Muscle of leg (tissue), 11 donors: ENCODE measurements around the gene COL2A1. TPM values are rescaled to one million over a fixed set of nuclear protein-coding genes. Genes with fewer than 3 reads are reported as not detected.

Experiments
- DNase-seq: peaks from one replicate; pipeline ENCODE4 v3.0.0; 2013
- H3K27ac ChIP-seq: one replicate; pipeline ENCODE4 v1.5.1; 2013; ENCODE audit warnings: mild to moderate bottlenecking, low read length, control low read depth
- H3K27me3 ChIP-seq: one replicate; pipeline ENCODE4 v1.6.1; 2013; ENCODE audit warnings: low read length; ENCODE audit not compliant: control insufficient read depth, insufficient read depth
- H3K36me3 ChIP-seq: one replicate; pipeline ENCODE4 v1.6.1; 2013; ENCODE audit warnings: low read length; ENCODE audit not compliant: control insufficient read depth, insufficient read depth
- H3K4me1 ChIP-seq: one replicate; pipeline ENCODE4 v1.6.1; 2013; ENCODE audit warnings: low read length; ENCODE audit not compliant: control insufficient read depth, insufficient read depth
- H3K4me3 ChIP-seq: one replicate; pipeline ENCODE4 v1.5.1; 2013; ENCODE audit warnings: low read length, control low read depth
- H3K9me3 ChIP-seq: replicated peaks from 2 replicates; pipeline ENCODE4 v1.6.1; 2013; ENCODE audit warnings: low read depth, low read length; ENCODE audit not compliant: control insufficient read depth
- WGBS: methylation state at CpG from one replicate; pipeline ENCODE4 v1.1.5; 2013; ENCODE audit warnings: missing lambda C conversion rate; ENCODE audit not compliant: insufficient coverage; 5-methylcytosine and 5-hydroxymethylcytosine counted together
- polyA plus RNA-seq, 8 donors: library from polyadenylated mRNA; unstranded; fragments of 120-200 nt; gene quantifications; one replicate each; pipeline versions ENCODE4 v1.2.1 to v1.2.3, GENCODE V29; 2013; ENCODE audit warnings: inconsistent platforms in 1 of 8, low replicate concordance in 1 of 8; ENCODE audit not compliant: insufficient read length in 8 of 8, insufficient read depth in 1 of 8
- total RNA-seq: library from RNA; stranded (reverse); fragments of 120-200 nt; gene quantifications from one replicate; pipeline ENCODE4 v1.2.4, GENCODE V29; 2013

The COL2A1 gene
- total and polyA plus RNA-seq, 9 donors = 7.6 to 185 (median 54.2) TPM

DNA sequence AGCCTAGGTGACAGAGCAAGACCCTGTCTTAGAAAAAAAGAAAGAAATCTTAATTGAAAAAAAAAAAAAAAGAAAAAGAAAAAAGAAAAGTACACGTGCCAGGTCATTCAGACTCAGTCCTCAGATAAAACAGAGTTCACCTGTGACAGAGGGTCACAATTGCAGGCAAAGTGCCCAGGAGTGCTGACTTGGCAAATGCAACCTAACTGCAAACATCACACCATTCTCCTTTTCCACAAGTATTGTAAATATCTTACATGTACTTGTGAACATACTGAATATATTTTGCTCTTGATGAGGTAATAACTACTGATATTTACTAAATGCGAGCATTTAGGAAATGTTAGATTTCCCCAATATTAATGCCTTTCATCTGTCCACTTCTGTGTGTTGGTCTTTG lies 9.0 kb upstream of the COL2A1 start:
- no peak overlapping the region for H3K27ac ChIP-seq
- WGBS = no CpG with 5 or more reads among the region's 2 CpGs
- H3K36me3 ChIP-seq = no peaks in the 10 kb centered on the region
- H3K9me3 ChIP-seq = no peaks in the 10 kb centered on the region
- H3K4me1 ChIP-seq = no peaks in the 10 kb centered on the region
- no peak for DNase-seq
- H3K27me3 ChIP-seq = peaks cover 28% of the 10 kb centered on the region
- no peak overlapping the region for H3K4me3 ChIP-seq

DNA sequence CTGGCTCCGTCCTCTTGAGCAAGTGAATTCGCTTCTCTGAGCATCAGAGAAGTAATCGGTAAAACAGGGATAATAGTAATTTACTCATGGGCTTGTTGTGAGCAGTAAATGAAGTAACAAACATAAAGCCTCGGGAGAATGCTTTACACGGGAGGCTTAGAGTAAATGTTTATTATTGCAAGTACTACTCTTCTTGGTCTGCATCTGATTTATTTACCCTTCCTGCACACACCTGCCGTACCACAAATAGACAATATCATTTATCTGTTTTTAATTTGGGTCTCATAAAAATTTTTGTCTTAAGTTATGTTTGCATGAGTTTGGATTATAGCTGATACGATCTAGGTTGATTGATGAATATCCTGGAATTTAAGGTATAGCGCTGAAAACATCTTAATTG lies 7.8 kb upstream of the COL2A1 start:
- DNase-seq = no peak
- H3K27me3 ChIP-seq = peaks cover 27% of the 10 kb centered on the region
- WGBS = 50% methylated on average over 2 of the region's 8 CpGs
- no peaks in the 10 kb centered on the region for H3K9me3 ChIP-seq
- H3K27ac ChIP-seq = no peak overlapping the region
- no peak overlapping the region for H3K4me3 ChIP-seq
- H3K4me1 ChIP-seq = no peaks in the 10 kb centered on the region
- no peaks in the 10 kb centered on the region for H3K36me3 ChIP-seq

DNA sequence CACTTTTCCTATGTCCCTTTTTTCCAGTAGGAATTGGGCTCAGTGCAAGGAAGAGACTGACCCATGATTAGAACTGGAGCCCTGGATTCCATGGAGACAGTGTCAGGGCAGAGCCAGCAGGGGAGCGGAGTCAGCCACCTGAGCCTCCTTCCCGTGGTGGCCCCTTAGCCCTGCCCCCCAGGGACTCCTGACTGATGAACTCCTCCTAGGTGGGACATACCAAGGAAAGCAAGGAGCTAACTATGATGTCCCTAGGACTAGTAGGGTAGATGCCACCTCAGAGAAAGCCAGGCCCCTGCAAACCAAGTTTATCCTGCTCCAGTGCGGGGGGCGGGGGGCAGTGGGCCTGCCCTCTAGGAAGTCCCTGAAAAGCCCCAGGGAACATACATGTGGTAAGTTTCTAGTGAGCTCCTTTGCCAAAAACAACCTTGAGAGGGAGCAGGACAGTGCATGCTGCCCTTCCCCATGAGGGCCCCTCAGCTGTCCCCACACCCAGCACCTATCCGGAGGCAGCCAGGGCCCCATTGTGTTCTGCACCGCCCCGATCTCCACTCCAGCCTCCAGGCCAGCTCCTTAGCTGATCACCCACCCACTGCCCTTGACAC lies 6.2 kb upstream of the COL2A1 start:
- H3K36me3 ChIP-seq = no peaks in the 10 kb centered on the region
- no peaks in the 10 kb centered on the region for H3K4me1 ChIP-seq
- H3K27me3 ChIP-seq = peaks cover 31% of the 10 kb centered on the region
- no peaks in the 10 kb centered on the region for H3K9me3 ChIP-seq
- H3K4me3 ChIP-seq = no peak overlapping the region
- no peak overlapping the region for H3K27ac ChIP-seq
- DNase-seq = no peak
- WGBS = 52% methylated on average over 6 of the region's 7 CpGs

DNA sequence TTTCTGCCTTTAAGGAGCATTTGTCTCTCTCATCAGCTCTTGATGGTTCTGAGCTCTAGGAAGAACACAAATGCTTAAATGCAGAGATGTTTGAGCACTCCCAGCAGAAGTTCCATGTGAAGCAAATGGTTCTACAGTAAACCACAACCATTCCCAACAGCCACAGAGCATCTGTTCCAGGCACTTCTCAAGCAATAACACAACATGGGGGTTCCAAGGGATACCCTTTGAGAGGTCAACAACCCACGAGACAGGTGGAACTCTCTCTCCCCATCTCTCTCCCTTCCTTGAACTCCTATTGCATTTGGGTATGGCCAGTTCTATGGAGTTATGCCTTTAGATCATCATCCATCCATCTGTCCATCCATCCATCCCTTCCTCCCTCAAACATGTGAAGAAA lies 5.2 kb upstream of the COL2A1 start:
- Histone ChIP-seq H3K27ac (no peak overlapping the region), H3K4me1 (peaks cover 7% of the 10 kb centered on the region), H3K9me3 (no peaks in the 10 kb centered on the region), H3K36me3 (no peaks in the 10 kb centered on the region), H3K4me3 (no peak overlapping the region), H3K27me3 (peaks cover 38% of the 10 kb centered on the region)
- no peak for DNase-seq
- WGBS = no CpG with 5 or more reads among the region's 1 CpG

DNA sequence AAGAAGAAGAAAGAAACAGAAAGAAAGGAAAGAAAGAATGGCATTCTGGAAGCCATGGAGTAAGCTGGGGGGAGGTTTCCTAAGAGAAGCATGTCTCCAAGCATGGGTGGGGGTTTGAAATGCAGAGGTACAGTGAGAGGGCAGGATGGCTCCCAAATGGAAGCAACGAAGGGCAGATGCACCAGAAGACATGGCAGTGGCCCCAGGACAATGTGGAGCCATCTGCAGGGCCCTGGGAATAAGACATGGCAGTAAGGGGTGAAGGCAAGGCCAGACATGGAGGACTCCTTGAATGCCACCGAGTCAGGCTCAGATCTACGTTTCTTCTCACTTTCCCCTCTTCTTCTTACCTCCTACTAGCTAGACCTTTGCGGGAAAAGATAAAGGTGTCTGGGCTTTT lies 4.7 kb upstream of the COL2A1 start:
- 0% methylated on average over 1 of the region's 4 CpGs for WGBS
- Histone ChIP-seq H3K4me3 (no peak overlapping the region), H3K27ac (no peak overlapping the region), H3K4me1 (peaks cover 12% of the 10 kb centered on the region), H3K27me3 (peaks cover 42% of the 10 kb centered on the region), H3K36me3 (no peaks in the 10 kb centered on the region), H3K9me3 (no peaks in the 10 kb centered on the region)
- no peak for DNase-seq

DNA sequence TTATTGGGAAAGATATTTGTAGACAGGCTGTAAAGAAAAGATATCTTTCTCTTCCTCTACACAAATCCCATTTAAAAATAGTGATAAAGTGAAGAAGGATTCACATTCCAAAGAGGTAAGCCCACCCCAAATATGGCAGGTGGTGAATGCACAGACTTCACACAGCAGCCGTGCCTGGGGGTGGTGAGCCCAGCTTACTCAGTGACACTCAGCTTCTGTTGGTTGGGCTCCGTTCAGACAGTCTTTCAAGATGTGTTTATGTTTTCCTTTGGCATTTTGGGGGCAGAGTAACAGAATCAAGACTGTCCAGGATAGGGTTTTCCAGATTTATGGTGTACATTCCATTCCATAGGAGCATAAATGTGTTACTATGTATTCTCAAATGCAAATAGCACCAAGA lies 4.1 kb upstream of the COL2A1 start:
- Histone ChIP-seq H3K4me1 (peaks cover 18% of the 10 kb centered on the region), H3K27me3 (peaks cover 47% of the 10 kb centered on the region), H3K4me3 (no peak overlapping the region), H3K36me3 (no peaks in the 10 kb centered on the region), H3K27ac (no peak overlapping the region), H3K9me3 (no peaks in the 10 kb centered on the region)
- no peak for DNase-seq
- 33% methylated on average over 1 of the region's 2 CpGs for WGBS

DNA sequence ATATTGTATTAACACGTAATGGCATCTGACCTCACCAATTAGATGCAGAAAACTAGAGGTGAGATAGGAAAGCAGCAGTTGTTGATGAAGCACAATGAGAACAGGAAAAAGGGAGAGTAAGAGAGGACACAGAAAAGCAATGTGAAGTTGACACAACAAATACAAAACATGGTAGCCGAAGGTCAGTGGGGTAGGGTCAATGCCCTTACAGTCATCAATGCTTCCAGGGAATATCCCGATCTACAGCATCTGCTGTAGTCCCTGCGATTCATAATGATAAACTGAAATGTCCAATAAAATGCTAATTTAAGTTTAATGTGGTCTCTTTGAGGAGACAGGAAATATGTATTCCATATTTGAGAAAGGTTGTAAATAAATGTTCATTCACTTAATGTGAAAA lies 2.9 kb upstream of the COL2A1 start:
- no peaks in the 10 kb centered on the region for H3K36me3 ChIP-seq
- WGBS = no CpG with 5 or more reads among the region's 4 CpGs
- H3K4me1 ChIP-seq = peaks cover 29% of the 10 kb centered on the region
- no peak for DNase-seq
- H3K27ac ChIP-seq = no peak overlapping the region
- no peaks in the 10 kb centered on the region for H3K9me3 ChIP-seq
- no peak overlapping the region for H3K4me3 ChIP-seq
- H3K27me3 ChIP-seq = peaks cover 58% of the 10 kb centered on the region

DNA sequence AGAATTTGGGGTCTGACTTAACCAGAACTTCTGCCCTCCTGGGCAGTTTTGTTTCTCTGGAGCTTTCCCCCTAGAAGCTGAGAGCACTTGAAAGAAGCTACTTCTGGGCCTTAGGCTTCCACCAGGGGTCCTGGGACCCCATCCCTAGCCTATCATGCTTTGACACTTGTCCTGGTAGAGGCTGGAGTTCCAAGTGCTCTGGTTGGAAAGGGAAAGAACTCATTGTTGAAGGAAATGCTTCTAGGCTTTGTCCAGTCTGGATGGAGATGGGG lies 1.4 kb upstream of the COL2A1 start:
- no peak for DNase-seq
- H3K4me3 ChIP-seq = no peak overlapping the region
- no peaks in the 10 kb centered on the region for H3K9me3 ChIP-seq
- no peaks in the 10 kb centered on the region for H3K36me3 ChIP-seq
- peaks cover 44% of the 10 kb centered on the region for H3K4me1 ChIP-seq
- H3K27me3 ChIP-seq = peaks cover 69% of the 10 kb centered on the region
- H3K27ac ChIP-seq = no peak overlapping the region

DNA sequence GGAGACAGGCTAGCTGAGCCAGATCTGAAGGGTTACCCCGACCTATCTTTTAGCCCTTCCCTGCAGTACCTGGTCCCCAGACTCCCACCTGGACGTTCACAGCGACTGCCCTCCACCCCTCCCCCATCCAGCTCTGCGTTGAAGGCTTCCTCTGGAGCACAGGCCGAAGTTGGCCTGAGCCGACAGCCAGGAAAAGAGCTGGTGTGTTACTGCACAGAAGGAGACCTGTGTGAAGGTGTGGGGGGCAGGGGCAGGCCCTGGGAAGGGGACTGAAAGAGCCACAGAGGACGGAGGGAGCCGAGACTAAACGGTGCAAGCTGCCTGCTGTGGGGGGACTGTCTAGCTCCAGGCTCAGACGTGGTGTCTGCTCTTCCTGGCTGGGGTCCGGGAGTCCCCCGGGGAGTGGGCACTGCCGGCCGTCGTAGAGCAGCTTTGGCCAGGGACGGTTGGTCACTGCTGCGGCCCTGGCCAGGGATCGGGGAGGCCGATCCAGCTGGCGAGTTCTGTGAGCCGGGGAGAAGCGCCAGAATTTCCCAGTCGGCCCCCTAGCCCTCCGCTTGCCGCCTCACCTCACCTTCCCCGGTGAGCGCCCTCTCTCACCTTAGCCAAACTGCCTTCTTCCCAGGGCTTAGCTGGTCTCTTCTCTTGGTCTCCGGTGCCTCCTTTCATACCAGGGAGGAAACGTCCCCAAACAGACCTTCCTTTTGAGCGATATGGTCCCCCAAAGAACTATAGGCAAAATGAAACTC lies 899 bp upstream of the COL2A1 start:
- Histone ChIP-seq H3K4me1 (peaks cover 45% of the 10 kb centered on the region), H3K4me3 (peak overlapping the region; percentile 44), H3K27me3 (peaks cover 71% of the 10 kb centered on the region), H3K9me3 (no peaks in the 10 kb centered on the region), H3K27ac (no peak overlapping the region), H3K36me3 (no peaks in the 10 kb centered on the region)
- 17% methylated on average over 18 of the region's 30 CpGs for WGBS
- no peak for DNase-seq

DNA sequence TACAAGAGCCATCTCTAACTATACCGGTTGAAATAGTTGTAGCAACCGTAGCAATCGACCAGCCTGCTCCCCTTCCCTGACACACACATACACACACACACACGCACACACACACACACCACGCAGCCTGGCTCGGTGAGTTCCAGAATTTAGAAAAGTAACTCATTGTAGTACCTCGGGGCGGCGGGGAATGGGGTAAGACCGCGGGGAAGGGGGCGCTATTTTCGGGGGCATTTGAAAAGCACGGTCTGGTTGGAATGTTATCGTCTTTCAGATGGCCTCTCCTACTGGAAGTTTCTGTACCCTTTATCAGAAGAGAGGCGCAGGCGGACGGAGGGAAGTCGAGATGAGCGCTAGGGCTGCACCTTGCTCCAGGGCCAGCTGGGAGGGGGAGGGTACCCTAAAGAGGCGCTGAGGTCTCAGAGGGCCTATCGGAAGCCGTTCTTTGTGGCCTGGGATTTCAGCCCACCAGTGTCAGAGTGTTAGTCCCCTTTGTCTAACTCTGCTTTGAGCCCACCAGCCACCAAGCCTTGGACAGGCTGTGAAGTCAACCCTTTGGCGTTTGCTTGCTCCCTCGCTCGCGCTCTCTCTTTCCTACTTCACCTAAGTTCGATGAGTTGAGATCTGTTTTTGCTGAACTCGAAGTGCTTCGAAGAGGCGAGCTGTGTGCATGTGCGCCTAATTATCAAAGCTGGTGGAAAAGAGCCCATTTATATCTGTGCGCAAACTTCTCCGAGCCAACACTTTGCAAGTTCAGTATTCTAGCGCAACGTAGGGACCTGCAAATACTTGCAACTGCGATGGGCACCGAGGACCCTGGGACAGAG lies 837 bp downstream of the COL2A1 start:
- H3K36me3 ChIP-seq = no peaks in the 10 kb centered on the region
- H3K4me3 ChIP-seq = peak overlapping the region; percentile 44
- peaks cover 45% of the 10 kb centered on the region for H3K4me1 ChIP-seq
- under 1% methylated on average over 20 of the region's 38 CpGs for WGBS
- peaks cover 83% of the 10 kb centered on the region for H3K27me3 ChIP-seq
- DNase-seq = no peak
- no peak overlapping the region for H3K27ac ChIP-seq
- no peaks in the 10 kb centered on the region for H3K9me3 ChIP-seq
